GM21786 (cell line): Measurements from ENCODE around the gene CD84.
"Not testable (repeated sequence)": the region's sequence is repeated elsewhere in the genome, so short reads cannot be mapped to it uniquely, and the experiment has no call there.

ENCODE experiments used
- ATAC-seq: cut with Tn5 transposase; IDR thresholded peaks from one replicate; pipeline ENCODE4 v1.9.1; 2021; ENCODE audit not compliant: unreplicated experiment

Gene CD84

GRCh38 chr1:160542303-160542945 lies 36.9 kb downstream of the CD84 start:
- no peak for ATAC-seq

DNA sequence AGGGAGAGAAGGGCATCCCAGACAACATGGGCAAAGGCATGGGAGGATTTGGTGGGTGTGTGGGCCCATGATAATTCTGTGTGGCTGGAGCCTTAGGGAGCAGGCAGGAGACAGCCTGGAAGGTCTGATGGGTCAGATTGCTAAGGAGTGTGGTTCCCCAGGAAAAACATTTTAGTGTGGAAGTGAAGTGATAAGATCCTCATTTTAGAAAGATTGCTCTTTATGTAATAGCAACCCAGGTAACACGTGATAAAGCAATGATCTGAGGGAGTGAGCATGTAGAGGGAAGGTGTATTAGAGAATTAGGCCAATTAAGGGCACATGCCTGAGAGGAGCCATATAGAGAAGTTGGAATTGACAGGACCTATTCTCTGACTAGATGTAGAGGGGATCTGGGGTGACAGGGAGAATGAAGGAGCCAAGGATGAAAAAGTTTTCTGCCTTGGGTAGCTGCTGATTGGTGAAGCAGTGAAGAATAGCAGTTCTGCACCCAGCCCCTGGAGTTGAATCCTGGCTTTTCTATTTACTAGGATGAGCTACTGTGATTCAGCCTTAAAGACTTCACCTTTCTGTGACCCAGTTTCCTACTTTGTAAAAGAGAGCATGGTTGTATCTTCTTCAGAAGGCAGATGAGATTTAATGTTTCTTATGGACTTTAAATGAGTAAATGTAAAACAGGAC lies 37.5 kb downstream of the CD84 start:
- ATAC-seq = no peak

GRCh38 chr1:160540859-160541233 lies 38.5 kb downstream of the CD84 start:
- no peak for ATAC-seq

- ATAC-seq = peak; percentile 89
These were observed 39.1 kb downstream of the CD84 start for GRCh38 chr1:160539990-160540858.

DNA sequence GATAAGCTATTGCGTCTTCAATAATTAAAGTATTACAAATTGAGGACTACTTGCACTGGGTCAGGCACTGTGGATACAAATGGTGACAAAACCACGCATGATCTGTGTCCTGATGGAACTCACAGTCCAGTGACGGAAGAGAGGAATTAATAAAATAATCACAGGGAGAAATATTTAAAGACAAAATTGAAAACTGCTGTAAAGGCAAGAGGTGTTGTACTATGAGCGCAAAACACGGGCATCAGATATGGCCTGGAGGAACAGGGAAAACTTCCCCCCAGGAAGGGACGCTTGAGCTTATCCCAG lies 39.7 kb downstream of the CD84 start:
- no peak for ATAC-seq

DNA sequence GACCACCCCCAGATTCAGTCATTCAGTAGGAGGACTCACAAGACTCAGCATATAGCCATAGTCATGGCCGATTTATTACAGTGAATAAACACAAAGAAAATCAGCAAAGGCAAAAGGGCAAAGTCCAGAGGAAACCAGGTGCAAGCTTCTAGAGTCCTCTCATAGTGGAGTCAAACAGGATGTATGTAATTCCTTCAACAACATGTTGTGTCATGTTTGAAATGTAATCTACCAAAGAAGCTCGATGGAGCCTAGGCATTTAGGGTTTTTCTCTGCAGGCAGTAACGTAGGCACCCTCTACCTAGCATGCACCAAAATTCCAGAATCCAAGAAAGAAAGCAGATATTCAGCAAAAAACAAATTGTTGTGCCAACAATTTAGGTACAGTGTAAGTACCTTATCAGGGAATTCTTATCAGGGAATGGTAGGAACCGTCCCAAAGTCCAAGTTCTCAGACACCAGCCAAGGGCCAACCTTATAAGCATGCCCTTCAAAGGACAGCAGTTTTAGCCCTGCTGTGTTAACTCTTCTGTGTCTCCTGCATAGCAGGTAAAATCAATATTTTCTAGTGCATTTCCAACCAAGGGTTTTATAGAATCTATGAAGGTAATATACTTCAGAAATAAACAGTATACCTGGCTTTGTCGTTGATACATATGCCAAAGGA lies 40.2 kb downstream of the CD84 start:
- no peak for ATAC-seq

DNA sequence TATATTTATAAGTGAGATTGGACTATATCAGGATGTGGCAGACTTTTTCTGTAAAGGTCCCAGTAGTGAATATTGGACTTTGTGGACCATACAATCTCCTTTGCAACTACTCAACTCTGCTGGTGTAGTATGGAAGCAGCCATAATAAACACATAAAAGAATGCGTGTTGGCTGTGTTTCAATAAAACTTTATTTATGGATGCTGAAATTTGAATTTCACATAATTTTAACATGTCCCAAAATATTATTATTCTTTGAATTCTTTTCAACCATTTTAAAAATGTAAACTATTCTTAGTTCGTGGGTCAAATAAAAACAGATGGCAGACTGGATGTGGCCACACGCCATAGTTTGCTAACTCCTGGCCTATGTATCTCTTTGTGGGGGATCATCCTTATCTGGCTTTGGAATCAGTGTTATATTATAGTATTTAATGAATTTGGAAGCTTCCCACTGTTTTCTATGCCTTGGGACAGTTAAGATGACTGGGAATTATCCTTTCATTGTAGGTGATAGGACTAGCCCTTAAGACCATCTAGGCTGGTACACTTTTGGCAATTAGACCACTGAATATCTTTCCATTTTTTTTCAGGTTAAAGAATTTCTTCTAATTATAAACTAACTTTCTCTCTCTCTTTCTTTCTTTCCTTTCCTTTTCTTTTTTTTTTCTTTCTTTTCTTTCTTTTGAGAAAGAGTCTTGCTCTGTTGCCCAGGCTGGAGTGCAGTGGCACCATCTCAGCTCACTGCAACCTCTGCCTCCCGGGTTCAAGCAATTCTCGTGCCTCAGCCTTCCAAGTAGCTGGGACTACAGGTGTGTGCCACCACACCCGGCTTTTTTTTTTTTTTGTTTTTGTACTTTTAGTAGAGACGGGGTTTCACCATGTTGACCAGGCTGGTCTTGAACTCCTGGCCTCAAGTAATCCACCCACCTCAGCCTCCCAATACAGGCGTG lies 41.3 kb downstream of the CD84 start:
- ATAC-seq = no peak

DNA sequence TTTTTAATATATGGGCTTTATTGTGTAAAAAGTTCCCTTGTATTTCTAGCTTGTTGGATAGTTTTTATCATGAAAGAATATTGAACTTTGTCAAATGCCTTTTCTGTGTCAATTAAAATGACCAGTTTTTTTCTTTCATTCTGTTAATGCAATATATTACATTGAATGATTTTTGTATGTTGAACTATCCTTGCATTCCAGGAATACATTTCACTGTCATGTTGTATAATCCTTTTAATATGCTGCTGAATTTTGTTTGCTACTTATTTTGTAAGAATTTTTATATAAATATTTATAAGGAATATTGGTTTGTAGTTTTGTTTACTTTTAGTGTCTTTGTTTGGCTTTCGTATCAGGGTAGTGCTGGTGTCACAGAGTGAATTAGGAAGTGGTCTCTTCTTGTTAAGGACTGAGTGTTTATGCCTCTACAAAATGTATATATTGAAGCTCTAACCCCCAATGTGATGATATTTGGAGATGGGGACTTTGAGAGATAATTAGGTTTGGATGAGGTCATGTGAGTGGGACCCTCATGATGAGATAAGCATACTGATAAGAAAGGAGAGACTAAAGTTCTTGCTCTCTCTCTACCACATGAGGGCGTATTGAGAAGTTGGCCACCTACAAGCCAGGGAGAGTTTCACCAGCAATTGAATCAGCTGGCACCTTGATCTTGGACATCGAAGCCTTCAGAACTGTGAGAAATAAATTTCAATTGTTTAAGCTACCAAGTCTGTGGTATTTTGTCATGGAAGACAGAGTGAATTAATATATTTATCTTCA lies 44.3 kb downstream of the CD84 start:
- no peak for ATAC-seq

DNA sequence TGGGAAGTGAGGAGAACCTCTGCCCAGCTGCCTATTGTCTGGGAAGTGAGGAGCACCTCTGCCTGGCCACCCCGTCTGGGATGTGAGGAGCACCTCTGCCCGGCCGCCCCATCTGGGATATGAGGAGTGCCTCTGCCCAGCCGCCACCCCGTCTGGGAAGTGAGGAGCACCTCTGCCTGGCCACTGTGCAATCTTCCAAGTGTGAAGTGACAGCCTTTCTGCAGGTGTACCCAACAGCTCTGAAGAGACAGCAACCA lies 46.8 kb downstream of the CD84 start:
- ATAC-seq = not testable (repeated sequence)

DNA sequence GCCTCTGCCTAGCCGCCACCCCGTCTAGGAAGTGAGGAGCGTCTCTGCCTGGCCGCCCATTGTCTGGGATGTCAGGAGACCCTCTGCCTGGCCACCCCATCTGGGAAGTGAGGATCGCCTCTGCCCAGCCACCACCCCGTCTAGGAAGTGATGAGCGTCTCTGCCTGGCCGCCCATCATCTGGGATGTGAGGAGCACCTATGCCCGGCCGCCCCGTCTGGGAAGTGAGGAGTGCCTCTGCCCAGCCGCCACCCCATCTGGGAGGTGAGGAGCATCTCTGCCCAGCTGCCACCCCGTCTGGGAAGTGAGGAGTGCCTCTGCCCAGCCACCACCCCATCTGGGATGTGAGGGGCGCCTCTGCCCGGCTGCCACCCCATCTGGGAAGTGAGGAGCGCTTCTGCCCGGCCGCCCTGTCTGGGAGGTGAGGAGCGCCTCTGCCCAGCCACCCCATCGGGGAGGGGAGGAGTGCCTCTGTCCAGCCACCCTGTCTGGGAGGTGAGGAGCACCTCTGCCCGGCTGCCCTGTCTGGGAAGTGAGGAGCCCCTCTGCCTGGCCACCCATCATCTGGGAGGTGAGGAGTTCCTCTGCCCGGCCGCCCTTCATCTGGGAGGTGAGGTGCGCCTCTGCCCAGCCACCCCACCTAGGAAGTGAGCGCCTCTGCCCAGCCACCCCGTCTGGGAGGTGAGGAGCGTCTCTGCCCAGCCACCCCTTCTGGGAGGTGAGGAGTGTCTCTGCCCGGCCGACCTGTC lies 47.3 kb downstream of the CD84 start:
- ATAC-seq = not testable (repeated sequence)

- ATAC-seq = not testable (repeated sequence)
These were observed 49.8 kb downstream of the CD84 start for GRCh38 chr1:160529401-160529952.

GRCh38 chr1:160523789-160524188 lies 55.5 kb downstream of the CD84 start:
- ATAC-seq = not testable (repeated sequence)

DNA sequence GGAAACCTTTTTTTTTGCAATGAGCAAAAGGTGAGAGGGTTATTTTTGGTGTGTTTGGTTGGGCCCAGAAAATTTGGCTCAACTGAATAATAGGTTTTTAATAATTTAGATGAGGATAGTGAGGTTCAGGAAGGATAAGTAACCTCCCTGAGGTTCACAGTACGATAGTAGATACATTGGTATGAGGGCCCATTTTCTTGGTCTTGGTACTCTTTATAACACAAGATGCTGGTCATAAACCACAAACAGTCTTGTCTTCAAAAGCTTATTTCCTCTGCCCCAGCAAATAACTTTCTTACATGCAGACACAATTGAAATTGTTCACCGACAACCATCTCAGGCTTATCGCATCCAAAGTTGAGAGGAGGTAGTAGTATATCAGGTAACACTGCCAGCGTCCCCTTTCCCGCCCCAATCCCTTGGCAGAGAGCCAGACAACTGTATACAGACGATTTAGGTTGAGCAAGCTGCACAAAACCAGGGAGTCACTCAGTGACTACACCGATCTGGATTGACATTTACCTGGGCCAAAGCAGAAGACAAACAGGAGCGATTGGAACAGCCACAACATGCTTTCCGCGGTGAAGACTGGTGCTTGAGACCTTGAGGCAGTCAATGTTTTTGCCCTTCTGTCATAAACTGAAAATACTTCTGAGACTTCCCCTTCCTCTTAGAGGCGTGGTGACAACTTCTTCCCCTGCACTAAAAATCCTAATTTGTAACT lies 56.5 kb downstream of the CD84 start, which contains the start of gene SLAMF6:
SLAMF6 (minus strand) TSS at position 634 of the 724 bp plus-strand sequence; CDS start at position 571, 63 bp downstream.
- ATAC-seq = peak; percentile 57

GRCh38 chr1:160522136-160522535 lies 57.2 kb downstream of the CD84 start:
- no peak for ATAC-seq

DNA sequence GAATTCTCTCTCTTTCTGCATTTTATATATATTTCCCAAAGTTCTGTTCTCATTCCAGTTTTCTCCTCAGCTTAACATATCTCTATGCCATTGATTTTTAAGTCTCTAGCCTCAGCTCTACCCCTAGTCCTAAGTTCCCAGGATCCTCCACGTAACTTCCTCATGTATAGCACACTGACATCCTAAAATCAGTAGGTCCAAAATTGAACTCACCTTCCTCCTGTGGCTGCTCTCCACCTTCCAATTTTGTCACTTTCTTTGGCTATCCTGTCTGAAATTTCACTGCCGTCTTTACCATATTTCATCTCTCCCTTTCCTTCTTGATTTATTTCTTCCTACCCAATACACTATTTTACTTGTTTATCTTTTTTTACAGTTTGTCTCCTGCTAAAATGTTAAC lies 57.7 kb downstream of the CD84 start:
- ATAC-seq = no peak

- ATAC-seq = no peak
These were observed 58.3 kb downstream of the CD84 start for GRCh38 chr1:160520999-160521398.

DNA sequence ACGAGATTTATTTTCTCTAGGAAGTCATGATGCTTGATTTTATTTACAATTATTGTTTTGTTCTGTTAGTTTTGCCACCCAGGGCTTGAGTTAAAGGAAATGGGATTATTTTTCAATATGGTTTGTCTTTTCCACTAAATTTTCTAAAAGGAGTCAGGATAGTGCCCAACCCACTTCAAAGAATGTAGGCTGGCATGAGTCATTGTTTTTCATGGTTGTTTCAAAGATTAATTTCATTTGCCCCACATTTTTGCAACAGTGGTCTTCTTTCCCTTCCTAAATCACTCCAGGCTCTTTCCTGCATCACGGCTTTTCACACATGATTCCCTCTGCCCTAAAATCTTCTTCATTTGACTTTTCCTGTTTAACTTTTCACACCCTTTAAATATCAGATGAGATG lies 58.7 kb downstream of the CD84 start:
- ATAC-seq = no peak
